Measurements from ENCODE around the gene CSF2RB. TPM values are rescaled to one million over a fixed set of nuclear protein-coding genes. Genes with fewer than 3 reads are reported as not detected.
A peak's percentile ranks its signal among the peaks of the same experiment; 100 is the strongest.

Gene CSF2RB
- total and polyA plus RNA-seq, 2 experiments from 2014 or later, result 0.60 TPM; not detected in 1

DNA sequence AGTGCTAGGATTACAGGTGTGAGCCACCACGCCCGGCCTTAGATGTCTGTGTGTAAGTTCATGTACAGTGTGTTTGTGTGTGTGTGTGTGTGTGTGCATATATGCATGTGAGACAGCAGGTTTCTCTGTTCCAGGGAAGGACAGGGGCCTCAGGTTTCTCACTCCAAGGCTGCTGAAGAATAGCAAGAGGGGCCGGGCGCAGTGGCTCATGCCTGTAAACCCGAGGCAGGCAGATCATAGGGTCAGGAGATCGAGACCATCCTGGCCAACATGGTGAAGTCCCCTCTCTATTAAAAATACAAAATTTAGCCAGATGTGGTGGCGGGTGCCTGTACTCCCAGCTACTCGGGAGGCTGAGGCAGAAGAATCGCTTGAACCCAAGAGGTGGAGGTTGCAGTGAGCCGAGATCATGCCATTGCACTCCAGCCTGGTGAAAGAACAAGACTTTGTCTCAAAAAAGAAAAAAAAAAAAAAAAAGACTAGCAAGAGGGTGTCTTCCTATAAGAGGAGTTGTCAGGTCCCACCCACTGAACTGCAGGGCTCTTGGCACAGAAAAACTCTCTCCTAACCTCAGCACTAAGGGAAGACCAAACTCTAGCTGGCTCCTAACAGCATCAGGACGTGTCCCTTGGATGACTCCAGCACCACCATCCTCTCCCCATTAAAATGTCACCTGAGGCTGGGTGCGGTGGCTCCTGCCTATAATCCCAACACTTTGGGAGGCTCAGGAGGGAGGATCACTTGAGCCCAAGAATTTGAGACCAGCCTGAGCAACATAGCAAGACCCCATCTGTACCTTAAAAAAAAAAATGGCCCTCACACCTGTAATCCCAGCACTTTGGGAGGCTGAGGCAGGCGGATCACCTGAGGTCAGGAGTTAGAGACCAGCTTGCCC, 65.8 kb downstream of the CSF2RB start:
- no peak overlapping the region for H3K4me3 ChIP-seq
- TF ChIP-seq, protein P1, sequence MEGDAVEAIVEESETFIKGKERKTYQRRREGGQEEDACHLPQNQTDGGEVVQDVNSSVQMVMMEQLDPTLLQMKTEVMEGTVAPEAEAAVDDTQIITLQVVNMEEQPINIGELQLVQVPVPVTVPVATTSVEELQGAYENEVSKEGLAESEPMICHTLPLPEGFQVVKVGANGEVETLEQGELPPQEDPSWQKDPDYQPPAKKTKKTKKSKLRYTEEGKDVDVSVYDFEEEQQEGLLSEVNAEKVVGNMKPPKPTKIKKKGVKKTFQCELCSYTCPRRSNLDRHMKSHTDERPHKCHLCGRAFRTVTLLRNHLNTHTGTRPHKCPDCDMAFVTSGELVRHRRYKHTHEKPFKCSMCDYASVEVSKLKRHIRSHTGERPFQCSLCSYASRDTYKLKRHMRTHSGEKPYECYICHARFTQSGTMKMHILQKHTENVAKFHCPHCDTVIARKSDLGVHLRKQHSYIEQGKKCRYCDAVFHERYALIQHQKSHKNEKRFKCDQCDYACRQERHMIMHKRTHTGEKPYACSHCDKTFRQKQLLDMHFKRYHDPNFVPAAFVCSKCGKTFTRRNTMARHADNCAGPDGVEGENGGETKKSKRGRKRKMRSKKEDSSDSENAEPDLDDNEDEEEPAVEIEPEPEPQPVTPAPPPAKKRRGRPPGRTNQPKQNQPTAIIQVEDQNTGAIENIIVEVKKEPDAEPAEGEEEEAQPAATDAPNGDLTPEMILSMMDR (IDR thresholded peaks at IDR 0.05; ENCODE audit: low read depth, low read length), result no peak
- H3K4me1 ChIP-seq (ENCODE audit: low read depth), result no peaks in the 10 kb centered on the region
- no peaks in the 10 kb centered on the region for H3K36me3 ChIP-seq
- H3K27me3 ChIP-seq, result no peaks in the 10 kb centered on the region
- DNase-seq (ENCODE audit: low read depth in 1 of 2, low spot score in 1 of 2), result no peak
- no peaks in the 10 kb centered on the region for H3K9me3 ChIP-seq (ENCODE audit: low read depth)
- no peak overlapping the region for H3K27ac ChIP-seq

DNA sequence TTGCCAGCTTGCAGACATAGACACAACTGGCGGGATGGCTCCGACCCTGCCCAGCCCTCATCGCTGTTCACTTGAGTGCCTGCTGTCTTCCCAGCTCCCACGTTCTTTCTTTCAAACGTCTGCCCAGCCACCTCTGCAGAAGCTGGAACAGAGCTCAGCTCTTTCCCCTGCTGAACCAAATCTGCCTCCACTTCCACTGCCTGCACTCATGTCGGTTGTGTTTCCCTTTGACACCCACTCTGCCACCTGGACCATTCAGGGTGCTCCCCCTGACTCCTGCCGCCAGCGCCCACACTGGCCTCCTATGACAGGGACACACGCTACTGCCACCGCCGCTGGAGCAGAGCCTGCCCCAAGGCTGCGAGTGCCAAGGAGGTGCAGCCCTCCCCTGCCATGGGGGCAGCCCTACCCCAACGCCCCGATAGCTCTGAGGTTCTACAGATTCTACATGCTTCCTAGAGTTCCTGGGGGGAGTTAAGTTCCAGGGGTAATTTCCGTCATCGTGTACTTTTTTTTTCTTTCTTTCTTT, 67.9 kb downstream of the CSF2RB start:
- no peaks in the 10 kb centered on the region for H3K27me3 ChIP-seq
- TF ChIP-seq, protein P1 (IDR thresholded peaks at IDR 0.05; ENCODE audit: low read depth, low read length), result no peak
- no peaks in the 10 kb centered on the region for H3K4me1 ChIP-seq (ENCODE audit: low read depth)
- no peak overlapping the region for H3K27ac ChIP-seq
- H3K4me3 ChIP-seq, result no peak overlapping the region
- H3K36me3 ChIP-seq, result no peaks in the 10 kb centered on the region
- H3K9me3 ChIP-seq (ENCODE audit: low read depth), result no peaks in the 10 kb centered on the region
- no peak for DNase-seq (ENCODE audit: low read depth in 1 of 2, low spot score in 1 of 2)

DNA sequence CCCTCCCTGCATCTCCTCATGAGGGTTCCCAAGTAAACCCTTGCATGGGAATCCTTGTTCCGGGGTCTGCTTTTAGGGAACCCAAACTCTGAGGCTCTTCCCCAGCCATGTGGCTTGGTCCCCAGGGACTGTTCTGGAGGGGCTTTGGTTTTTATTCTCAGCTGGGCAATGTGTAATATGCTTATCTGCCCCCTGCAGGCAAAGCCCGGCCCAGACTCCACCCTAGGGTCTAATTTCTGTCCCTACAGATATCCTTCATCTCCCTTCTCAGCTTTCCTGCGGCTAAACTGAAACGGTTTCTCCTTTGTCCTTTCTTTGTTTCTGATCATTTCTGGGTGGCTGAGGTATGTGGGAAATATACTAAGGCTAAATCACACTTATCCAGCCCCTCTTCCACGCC, 68.7 kb downstream of the CSF2RB start:
- H3K4me1 ChIP-seq (ENCODE audit: low read depth), result no peaks in the 10 kb centered on the region
- no peak for DNase-seq (ENCODE audit: low read depth in 1 of 2, low spot score in 1 of 2)

DNA sequence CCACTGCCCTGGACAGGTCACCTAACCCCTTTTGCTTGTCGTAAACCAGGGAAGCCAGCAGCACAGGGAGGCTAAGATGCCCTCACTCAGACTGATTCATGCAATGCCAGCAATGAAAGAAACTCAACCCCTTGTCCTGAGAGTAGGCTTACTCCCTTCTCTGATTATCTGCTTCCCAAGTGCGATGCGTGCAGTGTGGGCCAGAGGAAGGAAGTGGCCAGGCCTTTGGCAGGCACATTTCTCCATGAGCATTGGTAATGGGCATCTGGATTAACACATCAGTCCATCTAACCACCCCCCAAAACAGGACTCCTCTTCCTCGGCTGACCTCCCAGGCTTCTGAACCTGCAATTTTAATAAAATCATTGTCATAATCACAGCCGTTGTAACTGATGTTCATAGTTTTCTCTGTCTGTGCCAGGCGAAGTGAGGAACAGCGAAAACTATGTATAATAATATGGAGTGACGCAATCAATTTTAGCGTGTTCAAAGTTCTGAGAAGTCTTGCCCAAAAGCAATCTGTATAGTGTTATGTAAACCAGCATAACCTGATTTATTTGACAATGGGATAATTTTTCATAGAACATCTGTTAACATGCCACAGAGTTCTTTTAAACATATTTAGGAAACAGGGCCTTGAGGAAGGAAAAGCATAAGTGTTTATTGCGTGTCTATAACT, 71.9 kb downstream of the CSF2RB start:
- Histone ChIP-seq H3K36me3 (no peaks in the 10 kb centered on the region), H3K27me3 (peaks cover 6% of the 10 kb centered on the region), H3K9me3 (ENCODE audit: low read depth) (no peaks in the 10 kb centered on the region), H3K4me3 (no peak overlapping the region), H3K27ac (no peak overlapping the region), H3K4me1 (ENCODE audit: low read depth) (no peaks in the 10 kb centered on the region)
- no peak for DNase-seq (ENCODE audit: low read depth in 1 of 2, low spot score in 1 of 2)
- TF ChIP-seq, protein P1 (IDR thresholded peaks at IDR 0.05; ENCODE audit: low read depth, low read length), result no peak

More for the DNA sequence above, 68.7 kb downstream of the CSF2RB start:
- TF ChIP-seq, protein P1 (IDR thresholded peaks at IDR 0.05; ENCODE audit: low read depth, low read length), result peak; percentile 12
- Histone ChIP-seq H3K27ac (no peak overlapping the region), H3K9me3 (ENCODE audit: low read depth) (no peaks in the 10 kb centered on the region), H3K27me3 (no peaks in the 10 kb centered on the region), H3K36me3 (no peaks in the 10 kb centered on the region), H3K4me3 (no peak overlapping the region)

DNA sequence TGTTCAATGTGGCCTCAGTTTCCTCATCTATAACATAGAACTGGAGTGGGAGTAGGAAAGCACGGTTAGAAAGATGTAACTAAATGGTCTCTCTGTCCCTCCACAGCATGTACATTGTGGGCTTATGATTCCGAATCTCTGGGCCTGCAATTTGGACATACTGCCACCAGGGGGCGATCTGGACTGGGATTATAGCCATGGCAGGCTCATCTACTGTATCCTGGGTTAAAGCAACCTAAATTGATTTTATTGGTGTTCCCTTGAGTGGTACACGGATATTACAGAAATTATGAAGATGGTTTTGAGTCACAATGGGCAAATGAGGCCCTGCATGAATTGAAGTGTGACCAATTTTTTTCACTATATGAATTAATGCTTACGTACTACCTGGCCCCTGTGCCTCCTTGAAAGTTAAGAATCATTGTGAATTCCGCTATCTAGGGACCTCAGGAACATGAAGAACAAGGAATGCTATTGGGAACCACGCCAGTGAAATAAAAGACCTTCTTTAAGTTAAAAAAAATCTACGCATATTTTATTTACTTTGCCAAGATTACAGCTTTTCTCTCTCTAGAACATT, 72.9 kb downstream of the CSF2RB start:
- Histone ChIP-seq H3K27ac (no peak overlapping the region), H3K4me3 (no peak overlapping the region), H3K36me3 (no peaks in the 10 kb centered on the region), H3K27me3 (peaks cover 6% of the 10 kb centered on the region), H3K4me1 (ENCODE audit: low read depth) (no peaks in the 10 kb centered on the region), H3K9me3 (ENCODE audit: low read depth) (no peaks in the 10 kb centered on the region)
- TF ChIP-seq, protein P1 (IDR thresholded peaks at IDR 0.05; ENCODE audit: low read depth, low read length), result peak; percentile 57
- DNase-seq (ENCODE audit: low read depth in 1 of 2, low spot score in 1 of 2), result no peak

All from cardiac muscle cell (in vitro differentiated cells and primary cell).